ENCODE data around the gene FGL2. TPM values are rescaled to one million over a fixed set of nuclear protein-coding genes. Genes with fewer than 3 reads are reported as not detected.
"Not testable (repeated sequence)": the region's sequence is repeated elsewhere in the genome, so short reads cannot be mapped to it uniquely, and the experiment has no call there.

The FGL2 gene
- total and polyA plus RNA-seq, 2 donors from 2014 or later, result 27.5 to 96.9 TPM

- intact Hi-C loops (cut with DNase I), result no loop called here
- no peak overlapping the region for H3K9ac ChIP-seq (ENCODE audit: low read length in 3 of 3)
- TF ChIP-seq CTCF (IDR thresholded peaks at IDR 0.05; ENCODE audit: borderline replicate concordance, extremely low read depth, insufficient read depth), result no peak
- H3K4me3 ChIP-seq (ENCODE audit: low read length in 3 of 3), result no peak overlapping the region
- DNase-seq (no peak), FAIRE-seq (no peak)
- no peaks in the 10 kb centered on the region for H3K27me3 ChIP-seq (ENCODE audit: control insufficient read depth, insufficient read depth, low read length)
- peaks cover 0 to 6% (median 0%) of the 10 kb centered on the region in 3 donors for H3K4me1 ChIP-seq (ENCODE audit: control insufficient read depth in 2 of 3, insufficient read depth in 2 of 3, low read depth in 1 of 3, low read length in 3 of 3)
- H3K36me3 ChIP-seq (ENCODE audit: control insufficient read depth in 2 of 3, insufficient read depth in 3 of 3, low read length in 3 of 3), result no peaks in the 10 kb centered on the region
- no peak overlapping the region for H3K27ac ChIP-seq (ENCODE audit: low read depth in 2 of 2, low read length in 2 of 2)
- no peaks in the 10 kb centered on the region for H3K9me3 ChIP-seq (ENCODE audit: control insufficient read depth in 2 of 3, insufficient read depth in 1 of 3, low read length in 3 of 3)
These were observed 18.5 kb downstream of the FGL2 start for GRCh38 chr7:77181015-77181595.

GRCh38 chr7:77178024-77178423 is 21.6 kb downstream of the FGL2 start:
- H3K4me3 ChIP-seq (ENCODE audit: low read length in 3 of 3); H3K9ac ChIP-seq (ENCODE audit: low read length in 3 of 3); H3K9me3 ChIP-seq (ENCODE audit: control insufficient read depth in 2 of 3, insufficient read depth in 1 of 3, low read length in 3 of 3); FAIRE-seq; H3K36me3 ChIP-seq (ENCODE audit: control insufficient read depth in 2 of 3, insufficient read depth in 3 of 3, low read length in 3 of 3); H3K4me1 ChIP-seq (ENCODE audit: control insufficient read depth in 2 of 3, insufficient read depth in 2 of 3, low read depth in 1 of 3, low read length in 3 of 3); H3K27me3 ChIP-seq (ENCODE audit: control insufficient read depth, insufficient read depth, low read length); intact Hi-C loops (cut with DNase I); DNase-seq; H3K27ac ChIP-seq (ENCODE audit: low read depth in 2 of 2, low read length in 2 of 2): not testable (repeated sequence)

- H3K9me3 ChIP-seq (ENCODE audit: control insufficient read depth in 2 of 3, insufficient read depth in 1 of 3, low read length in 3 of 3); H3K9ac ChIP-seq (ENCODE audit: low read length in 3 of 3); intact Hi-C loops (cut with DNase I); FAIRE-seq; H3K4me3 ChIP-seq (ENCODE audit: low read length in 3 of 3); DNase-seq; H3K36me3 ChIP-seq (ENCODE audit: control insufficient read depth in 2 of 3, insufficient read depth in 3 of 3, low read length in 3 of 3); H3K27me3 ChIP-seq (ENCODE audit: control insufficient read depth, insufficient read depth, low read length); H3K4me1 ChIP-seq (ENCODE audit: control insufficient read depth in 2 of 3, insufficient read depth in 2 of 3, low read depth in 1 of 3, low read length in 3 of 3); H3K27ac ChIP-seq (ENCODE audit: low read depth in 2 of 2, low read length in 2 of 2): not testable (repeated sequence)
These were observed 22.2 kb downstream of the FGL2 start for GRCh38 chr7:77177321-77177904.

- intact Hi-C loops (cut with DNase I); H3K36me3 ChIP-seq (ENCODE audit: control insufficient read depth in 2 of 3, insufficient read depth in 3 of 3, low read length in 3 of 3); H3K9ac ChIP-seq (ENCODE audit: low read length in 3 of 3); H3K4me1 ChIP-seq (ENCODE audit: control insufficient read depth in 2 of 3, insufficient read depth in 2 of 3, low read depth in 1 of 3, low read length in 3 of 3); H3K4me3 ChIP-seq (ENCODE audit: low read length in 3 of 3); DNase-seq; FAIRE-seq; H3K9me3 ChIP-seq (ENCODE audit: control insufficient read depth in 2 of 3, insufficient read depth in 1 of 3, low read length in 3 of 3); H3K27me3 ChIP-seq (ENCODE audit: control insufficient read depth, insufficient read depth, low read length); H3K27ac ChIP-seq (ENCODE audit: low read depth in 2 of 2, low read length in 2 of 2): not testable (repeated sequence)
These were observed 24.3 kb downstream of the FGL2 start for GRCh38 chr7:77175274-77175800.

- H3K27me3 ChIP-seq (ENCODE audit: control insufficient read depth, insufficient read depth, low read length); H3K9ac ChIP-seq (ENCODE audit: low read length in 3 of 3); DNase-seq; intact Hi-C loops (cut with DNase I); H3K4me3 ChIP-seq (ENCODE audit: low read length in 3 of 3); H3K27ac ChIP-seq (ENCODE audit: low read depth in 2 of 2, low read length in 2 of 2); FAIRE-seq; H3K4me1 ChIP-seq (ENCODE audit: control insufficient read depth in 2 of 3, insufficient read depth in 2 of 3, low read depth in 1 of 3, low read length in 3 of 3); H3K36me3 ChIP-seq (ENCODE audit: control insufficient read depth in 2 of 3, insufficient read depth in 3 of 3, low read length in 3 of 3); H3K9me3 ChIP-seq (ENCODE audit: control insufficient read depth in 2 of 3, insufficient read depth in 1 of 3, low read length in 3 of 3): not testable (repeated sequence)
These were observed 25.2 kb downstream of the FGL2 start for GRCh38 chr7:77174418-77174817.

- intact Hi-C loops (cut with DNase I); FAIRE-seq; H3K9ac ChIP-seq (ENCODE audit: low read length in 3 of 3): not testable (repeated sequence)
These were observed 27.0 kb downstream of the FGL2 start for GRCh38 chr7:77172437-77173172.

GRCh38 chr7:77171073-77171472 is 28.5 kb downstream of the FGL2 start:
- intact Hi-C loops (cut with DNase I); FAIRE-seq; H3K36me3 ChIP-seq (ENCODE audit: control insufficient read depth in 2 of 3, insufficient read depth in 3 of 3, low read length in 3 of 3); H3K27ac ChIP-seq (ENCODE audit: low read depth in 2 of 2, low read length in 2 of 2); H3K4me1 ChIP-seq (ENCODE audit: control insufficient read depth in 2 of 3, insufficient read depth in 2 of 3, low read depth in 1 of 3, low read length in 3 of 3); H3K27me3 ChIP-seq (ENCODE audit: control insufficient read depth, insufficient read depth, low read length); H3K4me3 ChIP-seq (ENCODE audit: low read length in 3 of 3); H3K9ac ChIP-seq (ENCODE audit: low read length in 3 of 3); H3K9me3 ChIP-seq (ENCODE audit: control insufficient read depth in 2 of 3, insufficient read depth in 1 of 3, low read length in 3 of 3); DNase-seq: not testable (repeated sequence)

More at GRCh38 chr7:77172437-77173172, 27.0 kb downstream of the FGL2 start:
- DNase-seq; H3K27ac ChIP-seq (ENCODE audit: low read depth in 2 of 2, low read length in 2 of 2); H3K36me3 ChIP-seq (ENCODE audit: control insufficient read depth in 2 of 3, insufficient read depth in 3 of 3, low read length in 3 of 3); H3K9me3 ChIP-seq (ENCODE audit: control insufficient read depth in 2 of 3, insufficient read depth in 1 of 3, low read length in 3 of 3); H3K27me3 ChIP-seq (ENCODE audit: control insufficient read depth, insufficient read depth, low read length); H3K4me3 ChIP-seq (ENCODE audit: low read length in 3 of 3); H3K4me1 ChIP-seq (ENCODE audit: control insufficient read depth in 2 of 3, insufficient read depth in 2 of 3, low read depth in 1 of 3, low read length in 3 of 3): not testable (repeated sequence)
